B cell (primary cell): ENCODE results near the gene ACIN1. TPM values are rescaled to one million over a fixed set of nuclear protein-coding genes. Genes with fewer than 3 reads are reported as not detected.

Source experiments
- ATAC-seq: fragments of 200-7000 bp; cut with Tn5 transposase; one replicate; pipeline ENCODE4 v1.10.0; 2021; ENCODE audit warnings: low read depth, mild to moderate bottlenecking, moderate number of reproducible peaks, moderate library complexity
- CTCF ChIA-PET: fragments of 350-600 bp; sonication (Branson Sonifier 250); formaldehyde crosslinking; loops from one replicate; lab custom pipeline; 2021; ENCODE audit warnings: antibody characterized with exemption, inconsistent platforms; lab: Charles Lee
- POLR2A ChIA-PET: fragments of 350-600 bp; sonication (Branson Sonifier 250); formaldehyde crosslinking; loops from one replicate; lab custom pipeline; 2021; ENCODE audit warnings: antibody characterized with exemption; lab: Charles Lee
- DNase-seq: peaks from one replicate; pipeline ENCODE4 v3.0.0; 2013
- H2AFZ ChIP-seq: 2 replicates; pipeline ENCODE4 v1.6.1; 2012; ENCODE audit warnings: mild to moderate bottlenecking, low read depth, low read length; ENCODE audit not compliant: insufficient read depth, poor library complexity, severe bottlenecking
- H3K27ac ChIP-seq, 2 donors: 1 replicate in 1 of 2; 2 replicates in 1 of 2; pipeline ENCODE4 v1.5.1; 2012 to 2013; ENCODE audit warnings: low read length in 2 of 2, mild to moderate bottlenecking in 2 of 2, moderate library complexity in 1 of 2
- H3K27me3 ChIP-seq, 4 experiments: fragments of 200-600 bp in 1 of 4; sonication (generic) in 1 of 4; replicated peaks in 1 of 4; 1 replicate in 2 of 4; 2 replicates in 2 of 4; pipeline versions ENCODE4 v1.6.1 to v1.7.0; 2013 to 2016; ENCODE audit warnings: low read length in 3 of 4, mild to moderate bottlenecking in 2 of 4, mixed read lengths in 1 of 4, moderate library complexity in 1 of 4; ENCODE audit not compliant: insufficient read depth in 4 of 4, control insufficient read depth in 3 of 4; ENCODE audit errors: control extremely low read depth in 1 of 4
- H3K36me3 ChIP-seq, 2 experiments: replicated peaks in 1 of 2; 1 replicate in 1 of 2; 2 replicates in 1 of 2; pipeline versions ENCODE4 v1.6.1 to v1.7.1; 2013; ENCODE audit warnings: low read length in 1 of 2; ENCODE audit not compliant: insufficient read depth in 2 of 2, control insufficient read depth in 1 of 2; ENCODE audit errors: control extremely low read depth in 1 of 2, extremely low read depth in 1 of 2
- H3K4me1 ChIP-seq, 2 donors: fragments of 200-600 bp in 1 of 2; sonication (generic) in 1 of 2; 1 replicate in 1 of 2; 2 replicates in 1 of 2; pipeline versions ENCODE4 v1.5.1 to v1.6.1; 2013 to 2017; ENCODE audit warnings: low read length in 2 of 2; ENCODE audit not compliant: control insufficient read depth in 2 of 2, insufficient read depth in 2 of 2
- H3K4me2 ChIP-seq: replicated peaks from 2 replicates; pipeline ENCODE3; 2012; ENCODE audit warnings: mild to moderate bottlenecking, low read depth, low read length; ENCODE audit not compliant: poor library complexity, severe bottlenecking
- H3K4me3 ChIP-seq, 5 experiments: fragments of 200-600 bp in 1 of 5; sonication (generic) in 1 of 5; 1 replicate in 3 of 5; 2 replicates in 2 of 5; pipeline versions ENCODE4 v1.5.1 to v1.7.0; 2011 to 2016; ENCODE audit warnings: low read length in 4 of 5, mild to moderate bottlenecking in 4 of 5, low read depth in 2 of 5, control low read depth in 1 of 5, moderate library complexity in 1 of 5; ENCODE audit not compliant: insufficient read depth in 1 of 5; ENCODE audit errors: control extremely low read depth in 1 of 5, extremely low read depth in 1 of 5
- H3K79me2 ChIP-seq: fragments of 200-600 bp; sonication (generic); one replicate; pipeline ENCODE4 v1.6.0; 2016; ENCODE audit warnings: low read length; ENCODE audit not compliant: control insufficient read depth, insufficient read depth
- H3K9ac ChIP-seq: fragments of 200-600 bp; sonication (generic); 2 replicates; pipeline ENCODE4 v1.6.1; 2017; ENCODE audit warnings: mild to moderate bottlenecking, low read length, moderate library complexity
- H3K9me3 ChIP-seq, 3 donors: one replicate each; pipeline versions ENCODE4 v1.6.1 to v1.7.1; 2013; ENCODE audit warnings: low read length in 2 of 3; ENCODE audit not compliant: control insufficient read depth in 2 of 3, insufficient read depth in 1 of 3; ENCODE audit errors: control extremely low read depth in 1 of 3
- H4K20me1 ChIP-seq: 2 replicates; pipeline ENCODE4 v1.6.0; 2012; ENCODE audit warnings: mild to moderate bottlenecking, low read length; ENCODE audit not compliant: insufficient read depth, control insufficient read depth, poor library complexity, severe bottlenecking
- H3K27ac Mint-ChIP-seq: one replicate; pipeline ENCODE4 v1.8.0; 2021; ENCODE audit warnings: mixed read lengths
- H3K27me3 Mint-ChIP-seq: one replicate; pipeline ENCODE4 v1.8.0; 2021; ENCODE audit warnings: mixed read lengths
- H3K4me1 Mint-ChIP-seq: one replicate; pipeline ENCODE4 v1.8.0; 2021; ENCODE audit warnings: mixed read lengths
- H3K4me3 Mint-ChIP-seq: one replicate; pipeline ENCODE4 v1.8.0; 2021; ENCODE audit warnings: mixed read lengths
- H3K9me3 Mint-ChIP-seq: one replicate; pipeline ENCODE4 v1.8.0; 2022; ENCODE audit warnings: mixed read lengths; ENCODE audit not compliant: insufficient read depth
- EZH2 ChIP-seq: IDR thresholded peaks from 2 replicates; pipeline ENCODE4 v1.6.1; 2012; ENCODE audit warnings: borderline replicate concordance, low read depth, mild to moderate bottlenecking, moderate library complexity, low read length; ENCODE audit not compliant: insufficient read depth, poor library complexity, severe bottlenecking
- WGBS: methylation state at CpG from one replicate; pipeline ENCODE4 v1.1.5; 2013; ENCODE audit warnings: missing lambda C conversion rate; ENCODE audit not compliant: insufficient coverage; 5-methylcytosine and 5-hydroxymethylcytosine counted together
- intact Hi-C: fragments of 100-400 bp; cut with micrococcal nuclease; formaldehyde crosslinking; loops from one replicate; pipeline ENCODE4 v1.10.0; 2022
- polyA plus RNA-seq: library from polyadenylated mRNA; depleted of rRNA; stranded (reverse); fragments of >200 nt; gene quantifications from 2 replicates; pipeline ENCODE4 v1.2.3, GENCODE V29; 2012
- total RNA-seq, 2 donors: library from RNA; stranded (reverse); fragments of 120-200 nt in 1 of 2; gene quantifications; 1 replicate in 1 of 2; 2 replicates in 1 of 2; pipeline versions ENCODE4 v1.2.3 to v1.2.4, GENCODE V29; 2013 to 2022
- TF ChIP-seq, protein P1 (sequence below): fragments of 200-600 bp; IDR thresholded peaks from one replicate; pipeline ENCODE4 v1.8.0; 2022; ENCODE audit warnings: antibody characterized with exemption, mild to moderate bottlenecking

The ACIN1 gene
- total and polyA plus RNA-seq, 2 donors (not counting 1 experiment from before 2014, with no cell fraction given): 178 to 359 TPM

DNA sequence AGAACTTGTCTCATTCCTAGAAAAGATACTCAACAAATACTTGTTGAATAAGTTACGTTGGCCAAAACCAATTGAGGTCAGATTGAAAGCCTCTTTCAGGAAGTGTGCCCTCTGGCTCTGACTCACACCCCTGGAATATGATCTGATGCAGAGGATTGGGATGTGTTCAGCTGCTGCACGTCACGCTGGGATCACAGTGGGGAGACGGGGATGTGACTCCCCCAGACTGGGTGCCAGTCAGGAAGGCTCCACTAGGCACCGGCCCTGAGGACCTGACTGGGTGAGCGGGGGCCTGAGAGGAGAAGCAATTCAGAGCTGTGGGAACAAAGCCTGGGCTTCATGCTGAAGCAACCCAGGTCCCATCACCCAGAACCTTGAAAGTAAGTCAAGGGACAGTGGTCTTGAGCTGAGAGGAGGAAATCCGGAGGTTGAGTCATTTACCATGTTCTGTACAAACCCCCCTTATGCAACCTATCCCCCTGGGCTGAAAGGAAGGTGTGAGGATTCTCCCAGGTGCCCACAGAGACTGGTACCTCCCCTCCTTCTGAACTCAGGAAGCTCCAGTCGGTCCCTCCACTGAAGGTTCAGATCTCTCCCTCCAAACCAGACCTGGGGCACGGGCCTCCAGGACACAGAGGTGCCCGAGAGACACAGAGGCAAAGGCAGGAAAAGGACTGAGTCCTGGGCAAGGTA lies 20.2 kb upstream of the ACIN1 start:
- Mint-ChIP-seq H3K9me3 (no peaks in the 10 kb centered on the region), H3K27ac (no peak overlapping the region), H3K4me3 (no peak overlapping the region), H3K27me3 (peaks cover 19% of the 10 kb centered on the region), H3K4me1 (peaks cover 13% of the 10 kb centered on the region)
- no peak overlapping the region for H3K9ac ChIP-seq
- H3K4me1 ChIP-seq: peaks cover 14 to 15% of the 10 kb centered on the region in 2 donors
- ChIA-PET POLR2A (no interaction called here), CTCF (interaction anchor here (0.6 kb wide), 1 partner anchor 365 kb away, joined by 3 read pairs; no protein-coding TSS in a partner anchor)
- WGBS: 83% methylated on average over 6 of the region's 10 CpGs
- no peak for DNase-seq
- TF ChIP-seq EZH2: no peak
- TF ChIP-seq, protein P1, sequence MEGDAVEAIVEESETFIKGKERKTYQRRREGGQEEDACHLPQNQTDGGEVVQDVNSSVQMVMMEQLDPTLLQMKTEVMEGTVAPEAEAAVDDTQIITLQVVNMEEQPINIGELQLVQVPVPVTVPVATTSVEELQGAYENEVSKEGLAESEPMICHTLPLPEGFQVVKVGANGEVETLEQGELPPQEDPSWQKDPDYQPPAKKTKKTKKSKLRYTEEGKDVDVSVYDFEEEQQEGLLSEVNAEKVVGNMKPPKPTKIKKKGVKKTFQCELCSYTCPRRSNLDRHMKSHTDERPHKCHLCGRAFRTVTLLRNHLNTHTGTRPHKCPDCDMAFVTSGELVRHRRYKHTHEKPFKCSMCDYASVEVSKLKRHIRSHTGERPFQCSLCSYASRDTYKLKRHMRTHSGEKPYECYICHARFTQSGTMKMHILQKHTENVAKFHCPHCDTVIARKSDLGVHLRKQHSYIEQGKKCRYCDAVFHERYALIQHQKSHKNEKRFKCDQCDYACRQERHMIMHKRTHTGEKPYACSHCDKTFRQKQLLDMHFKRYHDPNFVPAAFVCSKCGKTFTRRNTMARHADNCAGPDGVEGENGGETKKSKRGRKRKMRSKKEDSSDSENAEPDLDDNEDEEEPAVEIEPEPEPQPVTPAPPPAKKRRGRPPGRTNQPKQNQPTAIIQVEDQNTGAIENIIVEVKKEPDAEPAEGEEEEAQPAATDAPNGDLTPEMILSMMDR: no peak
- H3K27me3 ChIP-seq: peaks cover 0 to 27% (median 11%) of the 10 kb centered on the region in 4 experiments
- no peak overlapping the region for H3K4me2 ChIP-seq
- H3K36me3 ChIP-seq: no peaks in the 10 kb centered on the region
- peaks cover 0 to 3% (median 0%) of the 10 kb centered on the region in 3 donors for H3K9me3 ChIP-seq
- no peaks in the 10 kb centered on the region for H3K79me2 ChIP-seq
- H3K4me3 ChIP-seq: no peak overlapping the region
- H4K20me1 ChIP-seq: no peaks in the 10 kb centered on the region
- no peak overlapping the region for H2AFZ ChIP-seq
- no peak for ATAC-seq
- intact Hi-C loops: no loop called here
- no peak overlapping the region for H3K27ac ChIP-seq

GRCh38 chr14:23114669-23115038 lies 19.7 kb upstream of the ACIN1 start:
- Histone ChIP-seq H3K36me3 (no peaks in the 10 kb centered on the region), H3K4me2 (no peak overlapping the region), H3K9me3 (peaks cover 0 to 3% (median 0%) of the 10 kb centered on the region in 3 donors), H3K4me1 (peaks cover 8 to 10% of the 10 kb centered on the region in 2 donors), H3K27me3 (peaks cover 0 to 27% (median 11%) of the 10 kb centered on the region in 4 experiments), H3K9ac (no peak overlapping the region), H3K79me2 (no peaks in the 10 kb centered on the region), H3K27ac (no peak overlapping the region), H2AFZ (no peak overlapping the region), H3K4me3 (no peak overlapping the region), H4K20me1 (no peaks in the 10 kb centered on the region)
- ChIA-PET CTCF (interaction anchor here (0.6 kb wide), 1 partner anchor 366 kb away, joined by 3 read pairs; no protein-coding TSS in a partner anchor), POLR2A (no interaction called here)
- Mint-ChIP-seq H3K9me3 (no peaks in the 10 kb centered on the region), H3K4me1 (peaks cover 8% of the 10 kb centered on the region), H3K27ac (no peak overlapping the region), H3K27me3 (peaks cover 19% of the 10 kb centered on the region), H3K4me3 (no peak overlapping the region)
- intact Hi-C loops: no loop called here
- DNase-seq: no peak
- no peak for ATAC-seq
- WGBS: no CpG with 5 or more reads among the region's 4 CpGs
- TF ChIP-seq, protein P1: no peak
- no peak for TF ChIP-seq EZH2
